Fibroblast of upper back skin (primary cell): Measurements from ENCODE around the gene SEC14L1.
"Not testable (repeated sequence)": the region's sequence is repeated elsewhere in the genome, so short reads cannot be mapped to it uniquely, and the experiment has no call there.

Source experiments
- DNase-seq: peaks from one replicate; pipeline ENCODE4 v3.0.0-alpha.2; 2013

Gene SEC14L1

DNA sequence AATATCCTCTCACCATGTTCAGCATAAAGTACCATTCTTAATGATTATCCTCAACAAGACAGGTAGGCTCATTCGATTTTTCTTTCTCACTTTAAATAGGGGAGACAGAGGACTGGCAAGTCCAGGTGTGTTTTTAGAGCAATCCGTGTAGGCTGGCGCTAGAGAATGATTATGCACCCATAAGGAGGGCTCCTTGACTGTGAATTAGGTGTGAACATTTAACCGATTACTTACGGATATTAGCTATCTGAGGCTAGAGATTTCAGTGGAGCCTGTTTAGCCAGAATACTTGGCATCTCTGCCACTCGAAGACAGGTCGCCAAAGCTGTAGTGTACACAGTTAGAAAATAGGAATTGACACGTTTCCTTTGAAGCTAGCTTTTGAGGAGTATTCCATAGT, 1.9 kb downstream of the SEC14L1 start:
- no peak for DNase-seq

DNA sequence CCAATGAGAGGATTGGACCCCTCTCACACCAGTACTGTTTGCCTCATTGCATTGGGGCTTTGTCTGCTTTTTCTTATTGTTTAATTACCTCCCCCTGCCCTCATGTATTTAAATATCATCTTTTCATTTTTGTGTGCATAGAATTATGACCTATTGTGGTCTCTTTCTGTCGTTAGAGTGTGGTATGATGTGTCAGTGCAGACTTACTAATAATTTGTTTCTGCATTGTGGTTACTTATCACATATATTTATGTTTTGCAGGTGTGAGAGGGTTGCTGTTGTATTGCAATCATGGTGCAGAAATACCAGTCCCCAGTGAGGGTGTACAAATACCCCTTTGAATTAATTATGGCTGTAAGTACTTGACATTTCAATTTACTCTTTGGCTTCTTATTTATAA, 2.5 kb downstream of the SEC14L1 start:
- DNase-seq = no peak

DNA sequence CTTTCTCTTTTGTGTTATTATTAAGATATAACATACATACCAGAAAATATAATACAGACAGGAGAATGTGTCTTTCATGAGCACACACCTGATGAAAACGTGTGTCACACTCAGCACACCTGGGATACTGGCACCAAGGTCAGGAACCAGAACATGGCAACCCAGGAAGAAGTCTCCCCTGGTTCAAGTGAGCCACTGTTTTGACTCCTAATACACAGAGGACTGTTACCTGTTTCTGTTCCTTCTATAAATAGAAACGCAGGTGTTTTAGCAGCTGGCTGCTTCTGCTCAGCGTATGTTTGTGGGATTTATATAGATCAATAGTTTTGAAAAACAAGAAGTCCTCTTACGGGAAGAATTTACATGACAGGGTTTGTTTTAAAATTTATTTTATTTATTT, 3.5 kb downstream of the SEC14L1 start:
- DNase-seq = no peak

DNA sequence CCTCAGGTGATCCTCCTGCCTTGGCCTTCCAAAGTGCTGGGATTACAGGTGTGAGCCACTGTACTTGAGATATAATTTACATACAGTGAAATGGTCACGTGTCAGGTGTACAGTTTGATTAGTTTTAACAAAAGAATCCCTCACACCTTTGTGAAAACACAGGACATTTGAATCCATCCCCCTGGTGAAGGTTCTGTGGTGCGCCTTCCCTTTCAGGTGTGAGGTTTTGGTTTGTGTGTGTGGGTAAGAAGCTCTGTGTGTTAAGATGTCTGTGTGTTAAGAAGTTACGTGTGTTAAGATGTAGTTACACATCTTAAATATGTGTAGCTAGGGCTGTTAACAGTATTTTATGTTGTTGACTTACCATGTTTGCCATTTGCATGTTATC, 4.4 kb downstream of the SEC14L1 start:
- DNase-seq = no peak

DNA sequence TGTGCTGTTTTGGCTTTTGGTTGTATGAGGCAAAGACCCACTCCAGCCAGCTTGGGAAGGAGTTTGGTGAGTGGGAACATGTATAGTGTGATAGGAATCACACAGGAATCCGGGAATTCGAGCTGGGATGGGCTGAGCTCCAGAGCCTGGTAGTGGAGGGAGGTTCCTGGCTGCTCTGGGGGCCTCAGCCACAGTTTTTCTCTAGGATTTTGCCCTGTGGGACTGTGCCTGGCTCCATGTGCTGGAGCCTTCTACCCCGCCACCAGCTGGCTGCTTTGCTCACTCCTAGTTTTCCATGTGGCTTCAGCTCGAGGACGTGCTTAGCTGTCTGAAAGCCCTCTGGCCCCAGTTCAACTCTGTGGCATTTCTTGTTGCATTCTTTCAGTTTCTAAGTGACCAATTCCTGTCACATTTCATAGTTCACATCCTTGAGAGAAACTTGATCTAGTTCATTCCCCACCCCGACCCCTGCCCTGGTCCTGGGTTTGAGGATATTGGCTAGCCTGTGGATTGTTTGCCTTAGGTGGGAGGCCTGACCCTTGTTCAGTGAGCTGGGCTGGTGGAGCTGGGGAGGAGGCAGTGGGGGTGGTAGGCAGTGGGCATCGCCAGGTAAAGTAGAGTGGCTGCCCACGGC, 5.0 kb downstream of the SEC14L1 start:
- DNase-seq = peak; percentile 88

DNA sequence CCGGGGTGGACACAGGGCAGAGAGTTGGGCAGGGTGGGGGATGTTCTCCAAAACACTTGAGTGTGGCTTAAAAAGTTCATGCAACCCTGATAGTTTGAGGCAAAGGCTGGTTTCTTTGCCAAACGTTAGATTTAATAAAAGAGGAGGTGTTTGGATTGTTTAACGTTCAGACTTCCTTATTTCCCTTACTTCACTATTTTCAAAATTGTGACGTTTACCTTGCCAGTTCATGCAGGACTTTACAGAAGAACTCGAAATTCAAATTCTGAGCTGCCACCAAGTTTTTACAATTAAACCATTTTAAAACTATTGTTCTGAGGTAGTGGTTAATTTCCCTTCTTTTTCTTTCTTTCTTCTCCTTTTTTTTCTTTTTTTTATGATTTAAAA, 5.5 kb downstream of the SEC14L1 start:
- DNase-seq = no peak

DNA sequence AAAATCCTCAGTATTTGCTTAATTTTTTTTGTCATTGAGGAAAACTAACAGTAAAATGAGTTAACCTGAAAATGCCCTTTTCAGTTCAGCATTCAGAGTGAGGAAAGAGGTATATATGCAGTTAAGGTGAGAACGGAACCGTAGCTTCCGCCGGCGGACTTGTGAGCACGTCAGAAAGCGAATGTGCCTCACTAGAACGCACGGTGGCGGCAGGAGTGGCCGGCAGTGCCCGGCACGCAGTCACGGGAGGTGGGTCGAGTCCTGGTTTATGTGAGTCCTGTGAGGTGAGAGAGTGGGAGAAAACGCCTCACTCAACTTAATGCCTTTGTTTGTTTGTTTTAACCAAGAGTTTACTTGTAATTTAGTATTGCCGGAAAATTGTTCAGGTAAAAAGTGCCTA, 6.1 kb downstream of the SEC14L1 start:
- DNase-seq = no peak

DNA sequence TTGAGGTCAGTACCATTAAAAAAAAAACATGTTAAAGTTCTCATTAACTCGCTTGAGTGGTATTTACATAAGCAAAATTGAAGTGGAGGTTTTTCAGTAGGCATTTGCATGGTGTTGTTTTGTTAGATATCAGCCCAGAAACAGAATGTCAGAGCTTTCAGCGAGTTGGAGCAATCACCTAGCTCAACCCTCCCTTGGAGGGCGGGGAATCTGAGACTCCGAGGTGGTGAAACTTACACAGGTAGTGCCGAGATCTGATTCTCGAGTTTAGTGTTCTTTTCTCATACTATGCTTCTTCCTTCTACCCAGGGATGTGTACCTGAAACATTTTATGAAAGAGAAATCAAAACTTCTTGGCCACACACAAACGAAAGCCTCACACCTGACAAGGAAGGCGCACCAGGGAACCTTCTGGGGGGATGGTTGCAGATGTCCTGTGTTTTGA, 6.6 kb downstream of the SEC14L1 start:
- no peak for DNase-seq

DNA sequence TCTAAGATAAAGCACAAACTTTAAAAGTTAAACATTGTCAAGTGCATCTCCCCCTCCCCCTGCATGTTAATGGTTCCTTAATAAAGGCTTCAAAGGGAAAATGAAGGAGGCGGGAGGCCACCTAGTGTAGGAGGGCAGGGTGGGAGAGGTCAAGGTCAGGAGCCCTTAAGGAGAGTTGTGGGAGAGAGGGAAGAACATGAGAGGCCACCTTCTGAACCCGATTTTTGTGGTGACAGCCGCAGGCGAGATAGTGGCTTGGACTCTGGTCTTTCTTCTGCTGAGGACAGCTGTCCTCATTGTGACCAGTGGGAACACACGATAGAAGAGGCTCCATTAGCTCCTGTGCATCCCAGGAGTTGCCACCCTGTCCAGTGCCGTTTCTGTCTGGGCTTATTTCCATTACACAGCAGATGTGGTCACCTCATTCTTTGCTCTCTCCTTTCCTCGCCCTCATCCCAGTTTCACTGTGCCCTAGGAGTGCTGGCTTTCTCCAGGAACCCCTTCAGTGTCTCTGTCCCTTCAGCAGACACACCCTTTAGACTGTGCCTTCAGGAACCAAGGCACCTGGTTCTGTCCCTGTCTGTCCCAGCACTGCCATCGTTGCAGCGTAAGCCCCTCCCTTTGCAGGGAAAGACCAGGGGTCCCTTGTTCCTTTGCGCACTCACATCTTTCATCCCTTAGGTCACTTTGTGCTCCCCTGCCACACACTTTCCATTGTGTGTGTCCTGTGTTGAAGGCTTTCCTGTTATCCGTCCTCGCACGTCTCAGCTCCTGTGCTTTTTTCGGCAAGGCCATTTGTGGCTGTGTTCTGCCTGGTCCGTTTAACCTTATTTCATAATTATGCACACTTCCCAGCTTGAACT, 7.5 kb downstream of the SEC14L1 start:
- DNase-seq = no peak

DNA sequence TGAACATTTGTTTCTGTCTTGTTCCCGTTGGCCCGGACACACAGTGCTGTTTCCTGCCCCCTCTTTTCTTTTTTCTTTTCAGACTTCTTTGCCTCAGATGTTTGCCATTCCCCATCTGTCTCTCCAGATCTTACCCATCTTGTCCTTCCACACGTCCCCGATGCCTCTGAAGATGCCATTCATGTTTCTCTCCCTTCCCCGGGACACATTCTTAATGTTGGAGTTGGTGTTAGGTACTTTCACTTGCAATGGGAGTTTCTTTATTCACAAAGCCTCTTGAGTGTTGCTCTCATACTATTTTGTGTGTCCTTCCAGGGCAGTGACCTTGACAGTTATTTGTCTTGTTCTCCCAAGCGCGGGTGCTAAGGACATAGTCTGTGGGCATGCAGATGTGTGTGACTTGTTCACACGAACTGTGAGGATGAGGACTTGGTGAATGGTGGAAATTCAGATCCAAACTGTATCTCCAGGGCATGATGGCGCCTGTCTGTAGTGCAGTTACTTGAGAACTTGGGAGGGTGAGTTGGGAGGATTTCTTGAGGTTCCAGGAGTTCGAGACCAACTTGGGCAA, 8.3 kb downstream of the SEC14L1 start:
- DNase-seq = no peak

DNA sequence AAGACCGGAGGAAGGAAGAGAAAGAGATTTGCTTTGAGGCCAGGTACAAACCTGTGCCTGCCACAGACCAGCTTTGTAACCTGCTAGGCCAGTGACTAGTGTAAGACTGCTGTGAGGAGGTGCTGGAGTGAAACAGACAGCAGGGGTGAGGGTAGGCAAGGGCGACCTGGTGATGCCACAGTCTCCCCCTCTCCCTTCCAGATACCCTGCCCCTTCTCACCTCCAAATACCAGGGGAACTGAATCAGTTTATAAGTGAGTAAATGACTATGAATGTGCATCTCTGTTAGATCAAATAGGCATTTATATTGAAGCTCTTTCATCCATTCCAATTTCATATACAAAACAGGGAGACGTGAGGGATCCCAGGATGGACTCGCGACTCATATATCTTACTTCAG, 9.4 kb downstream of the SEC14L1 start:
- no peak for DNase-seq

DNA sequence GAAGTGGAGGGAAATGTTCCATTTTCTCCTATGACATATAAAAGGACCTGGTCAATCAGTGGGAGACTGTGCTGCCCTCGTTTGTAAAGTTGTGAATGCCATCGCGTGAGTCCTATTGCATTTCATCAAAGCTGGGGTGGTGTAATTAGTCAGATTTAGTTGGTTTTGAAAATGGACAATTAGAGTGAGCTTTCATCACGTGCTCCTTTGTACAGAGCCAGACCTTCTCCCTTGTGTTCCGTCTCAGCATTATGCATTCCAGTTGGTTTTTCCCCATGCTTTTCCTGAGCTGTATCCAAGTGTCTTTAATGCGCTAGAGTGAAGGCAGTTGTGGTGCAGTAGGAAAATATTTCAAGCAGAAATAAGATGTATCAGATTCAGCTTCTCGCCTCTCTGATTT, 10.4 kb downstream of the SEC14L1 start:
- DNase-seq = no peak

DNA sequence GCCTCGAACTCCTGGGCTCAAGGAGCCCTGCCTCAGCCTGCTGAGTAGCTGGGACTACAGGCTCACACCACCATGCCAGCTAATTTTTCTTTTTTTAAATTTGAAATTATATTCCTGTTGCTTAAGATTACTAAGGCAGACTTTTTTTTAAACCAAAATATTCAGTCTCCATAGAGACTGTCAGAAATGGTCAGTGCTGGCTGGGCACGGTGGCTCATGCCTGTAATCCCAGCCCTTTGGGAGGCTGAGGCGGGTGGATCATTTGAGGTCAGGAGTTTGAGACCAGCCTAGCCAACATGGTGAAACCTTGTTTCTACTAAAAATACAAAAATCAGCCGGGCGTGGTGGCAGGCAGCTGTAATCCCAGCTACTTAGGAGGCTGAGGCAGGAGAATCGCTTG, 11.3 kb downstream of the SEC14L1 start:
- not testable (repeated sequence) for DNase-seq

DNA sequence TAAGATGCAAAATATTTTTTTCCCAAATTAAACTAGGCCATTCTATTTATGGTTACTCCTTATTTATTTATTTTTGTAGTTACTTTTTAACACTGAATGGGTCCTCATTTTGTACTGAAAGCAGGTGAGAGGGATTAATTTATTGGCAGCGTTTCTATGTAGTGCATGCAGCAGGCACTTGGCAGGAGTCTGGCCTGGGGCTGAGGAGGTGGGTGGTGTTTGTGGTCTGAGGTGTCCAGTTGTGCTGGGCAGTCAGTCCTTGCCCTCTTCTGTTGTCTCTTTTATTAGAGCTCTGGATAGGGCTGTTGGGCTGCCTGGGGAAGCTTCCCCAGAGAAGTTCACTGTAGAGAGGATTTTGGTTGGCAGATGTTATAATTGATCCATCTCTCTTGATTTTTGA, 12.7 kb downstream of the SEC14L1 start:
- DNase-seq = no peak

DNA sequence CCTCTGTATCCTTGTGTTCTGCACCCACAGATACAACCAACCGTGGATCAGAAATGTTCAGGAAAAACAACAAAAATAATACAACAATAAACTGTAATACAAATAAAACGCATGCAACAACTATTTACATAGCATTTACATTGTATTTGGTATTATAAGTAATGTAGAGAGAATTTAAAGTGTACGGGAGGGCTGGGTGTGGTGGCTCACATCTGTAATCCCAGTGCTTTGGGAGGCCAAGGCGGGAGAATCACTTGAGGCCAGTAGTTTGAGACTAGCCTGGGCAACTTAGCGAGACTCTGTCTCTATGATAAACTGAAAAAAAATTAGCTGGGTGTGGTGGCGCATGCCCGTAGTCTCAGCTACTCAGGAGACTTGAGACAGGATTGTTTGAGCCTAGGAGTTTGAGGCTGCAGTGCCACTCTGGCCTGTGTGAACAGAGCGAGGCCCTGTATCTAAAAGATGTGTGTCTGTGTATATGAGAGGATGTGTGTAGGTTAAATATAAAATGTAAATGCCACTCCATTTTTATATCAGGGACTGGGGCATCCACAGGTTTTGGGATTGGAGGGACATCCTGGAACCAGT, 13.3 kb downstream of the SEC14L1 start:
- DNase-seq = no peak

DNA sequence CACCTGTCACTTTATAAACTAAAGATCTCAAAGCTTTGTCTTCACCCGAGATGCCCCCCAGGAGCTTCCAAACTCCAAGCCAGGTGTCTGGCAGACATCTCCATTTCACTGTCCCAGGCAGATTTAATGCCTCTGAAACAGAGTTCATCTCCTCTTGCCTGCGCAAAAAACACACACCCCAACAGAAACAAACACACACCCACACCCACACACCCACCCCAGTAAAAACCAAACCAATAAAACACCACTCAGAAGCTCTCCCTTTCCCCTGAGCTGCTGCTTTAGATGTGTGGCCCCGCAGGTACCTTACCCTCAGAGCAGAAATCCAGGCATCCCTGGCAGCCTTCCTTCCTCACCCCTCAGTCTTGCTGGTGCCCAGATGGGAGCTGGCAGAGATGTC, 14.4 kb downstream of the SEC14L1 start:
- DNase-seq = no peak

DNA sequence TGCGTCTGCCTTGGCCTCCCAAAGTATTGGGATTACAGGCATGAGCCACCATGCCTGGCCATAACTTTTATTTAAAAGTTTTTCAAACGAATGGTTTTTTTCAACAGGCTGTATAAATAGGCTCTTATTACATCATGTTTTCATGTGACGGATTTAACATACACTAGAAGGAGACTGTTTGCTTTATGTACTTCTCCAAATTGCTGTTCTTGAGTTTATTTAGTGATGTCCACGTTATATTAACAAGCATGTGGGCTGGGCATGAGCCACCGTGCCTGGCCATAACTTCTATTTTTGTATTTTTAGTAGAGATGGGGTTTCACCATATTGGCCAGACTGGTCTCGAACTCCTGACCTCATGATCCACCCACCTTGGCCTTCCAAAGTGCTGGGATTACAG, 17.0 kb downstream of the SEC14L1 start:
- DNase-seq = not testable (repeated sequence)

DNA sequence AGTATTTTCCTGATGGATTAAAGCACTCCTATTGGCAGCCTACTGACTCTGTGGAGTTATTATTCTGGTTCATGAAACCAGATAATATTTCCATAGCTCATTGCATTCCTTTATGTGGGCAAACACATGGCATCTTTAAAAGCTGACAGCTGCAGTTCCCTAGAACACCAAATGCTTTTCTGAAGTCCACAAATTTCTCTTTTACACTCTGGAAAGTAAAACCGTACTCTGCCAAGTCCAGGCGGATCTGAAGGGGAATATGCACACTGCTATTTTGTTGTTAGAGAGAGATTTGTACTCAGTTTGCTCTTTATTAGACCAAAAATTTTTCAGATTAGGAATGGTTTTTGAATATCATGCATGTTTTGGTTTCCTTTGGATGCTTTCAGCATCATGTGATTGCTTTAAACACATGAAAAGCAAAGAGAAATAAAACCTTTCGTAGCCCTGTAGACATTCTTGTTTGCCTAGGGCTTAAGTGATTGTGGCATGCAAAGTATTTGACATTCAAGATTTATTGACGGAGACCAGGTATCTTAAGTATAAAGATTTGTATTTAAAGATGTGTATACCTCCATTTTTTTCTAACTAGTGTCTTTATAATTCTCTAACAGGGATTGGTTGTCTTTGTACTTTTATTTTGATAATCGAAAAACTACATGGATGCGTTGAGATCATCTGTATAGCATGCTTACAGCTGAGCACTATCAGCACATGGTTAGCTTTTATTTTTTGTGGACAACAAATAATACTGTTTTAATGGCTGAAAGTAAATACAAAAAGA, 19.5 kb downstream of the SEC14L1 start:
- peak; percentile 31 for DNase-seq

DNA sequence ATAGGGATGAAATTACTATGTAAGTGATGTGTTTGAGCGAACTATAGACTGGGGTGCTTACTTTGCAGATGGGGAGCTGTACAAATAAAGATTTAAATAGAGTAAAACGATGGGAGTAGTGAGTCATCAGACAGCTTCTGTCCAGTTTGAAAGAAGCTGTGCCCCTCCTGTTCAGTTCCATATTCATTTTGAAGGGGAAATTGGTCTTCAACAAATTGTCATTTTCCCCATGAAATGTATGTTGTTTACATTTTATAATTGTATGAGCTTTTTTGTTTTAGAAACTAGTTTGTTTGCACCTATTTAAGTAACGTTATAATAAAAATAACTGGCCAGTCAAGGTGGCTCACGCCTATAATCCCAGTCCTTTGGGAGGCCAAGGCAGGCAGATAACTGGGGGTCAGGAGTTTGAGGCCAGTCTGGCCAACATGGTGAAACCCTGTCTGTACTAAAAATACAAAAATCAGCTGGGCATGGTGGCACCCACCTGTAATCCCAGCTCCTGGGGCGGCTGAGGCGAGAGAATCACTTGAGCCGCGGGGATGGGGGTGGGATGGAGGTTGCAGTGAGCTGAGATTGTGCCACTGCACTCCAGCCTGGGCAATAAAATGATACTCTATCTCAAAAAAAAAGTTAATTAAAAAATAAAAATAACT, 20.2 kb downstream of the SEC14L1 start:
- DNase-seq = no peak

DNA sequence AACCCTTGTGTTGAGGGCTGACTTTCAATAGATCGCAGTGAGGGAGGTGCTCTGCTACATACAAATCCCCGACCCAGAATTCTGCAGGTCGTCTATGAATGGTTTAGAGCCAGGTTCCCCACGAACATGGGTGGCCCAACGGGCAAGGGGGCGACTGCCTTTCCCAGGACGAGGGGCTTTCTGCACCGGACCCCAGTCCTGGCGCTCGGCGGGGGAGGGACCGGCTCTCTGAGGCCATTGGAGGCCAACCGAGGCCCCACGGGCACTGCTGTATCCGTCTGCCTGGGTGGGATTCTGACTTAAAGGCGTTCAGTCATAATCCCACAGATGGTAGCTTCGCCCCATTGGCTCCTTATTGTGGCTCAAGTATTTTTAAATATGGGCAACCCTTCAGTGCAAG, 21.2 kb downstream of the SEC14L1 start:
- DNase-seq = no peak

DNA sequence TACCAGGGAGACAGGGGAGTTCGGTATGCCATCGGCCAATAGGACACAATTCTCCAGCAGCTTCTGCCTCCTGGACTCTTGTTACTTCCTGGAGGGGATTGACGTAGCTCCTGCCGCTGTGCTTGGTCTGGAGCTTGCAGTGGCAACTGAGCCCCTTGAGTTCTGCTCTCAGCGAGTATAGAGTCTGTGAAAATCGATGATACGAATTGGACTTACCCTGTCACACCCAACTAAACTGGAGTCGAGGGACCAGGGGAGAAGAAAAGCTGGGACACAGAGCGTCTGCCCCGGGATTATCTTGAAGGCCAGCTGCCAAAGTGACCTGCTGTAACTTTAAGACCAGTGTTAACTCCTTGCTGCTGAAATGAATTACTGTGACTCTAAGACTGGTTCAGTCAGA, 22.2 kb downstream of the SEC14L1 start:
- DNase-seq = no peak

DNA sequence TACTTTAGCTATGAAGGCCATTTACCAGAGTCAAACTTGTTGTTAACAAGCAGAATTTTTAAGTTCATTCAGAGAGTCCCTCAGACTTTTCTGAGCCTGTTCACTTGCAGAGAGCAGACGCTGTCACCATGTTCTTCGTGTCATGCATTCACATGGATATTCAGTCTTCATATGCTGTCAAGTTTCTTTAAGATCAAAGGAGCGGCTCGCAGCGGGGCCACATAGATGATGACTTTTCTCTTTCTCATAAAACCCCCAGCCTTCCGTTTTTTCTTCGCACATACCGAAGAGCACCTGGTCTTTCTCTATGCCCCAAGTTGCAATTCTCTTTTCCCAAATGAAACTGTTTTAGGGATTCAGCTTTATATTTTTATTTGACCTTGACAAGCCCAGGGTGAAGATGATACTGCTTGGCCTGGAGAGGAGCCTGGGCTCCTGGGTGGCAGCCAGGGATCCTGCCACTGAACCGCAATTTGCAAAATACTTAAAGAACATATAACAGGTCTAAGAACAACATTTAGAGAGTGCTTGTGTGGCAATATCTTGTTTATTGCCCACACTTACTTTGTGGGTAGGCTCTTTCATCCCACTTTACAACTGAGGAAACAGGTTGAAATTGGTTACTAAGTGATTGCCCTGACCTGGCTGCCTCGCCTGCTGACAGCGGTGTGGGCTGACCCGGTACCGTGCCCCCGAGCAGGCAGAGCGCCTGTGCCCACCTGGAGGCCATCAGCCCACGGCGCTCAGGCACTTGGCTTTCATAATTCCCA, 22.9 kb downstream of the SEC14L1 start:
- DNase-seq = no peak
